Medulla oblongata (tissue), 1 donor: ENCODE data around the gene CREB3L2.
"Not testable (repeated sequence)": the region's sequence is repeated elsewhere in the genome, so short reads cannot be mapped to it uniquely, and the experiment has no call there.

ENCODE experiments used
- DNase-seq: peaks from one replicate; pipeline ENCODE4 v3.0.0-alpha.2; 2015; ENCODE audit errors: extremely low spot score

Gene CREB3L2, protein sequence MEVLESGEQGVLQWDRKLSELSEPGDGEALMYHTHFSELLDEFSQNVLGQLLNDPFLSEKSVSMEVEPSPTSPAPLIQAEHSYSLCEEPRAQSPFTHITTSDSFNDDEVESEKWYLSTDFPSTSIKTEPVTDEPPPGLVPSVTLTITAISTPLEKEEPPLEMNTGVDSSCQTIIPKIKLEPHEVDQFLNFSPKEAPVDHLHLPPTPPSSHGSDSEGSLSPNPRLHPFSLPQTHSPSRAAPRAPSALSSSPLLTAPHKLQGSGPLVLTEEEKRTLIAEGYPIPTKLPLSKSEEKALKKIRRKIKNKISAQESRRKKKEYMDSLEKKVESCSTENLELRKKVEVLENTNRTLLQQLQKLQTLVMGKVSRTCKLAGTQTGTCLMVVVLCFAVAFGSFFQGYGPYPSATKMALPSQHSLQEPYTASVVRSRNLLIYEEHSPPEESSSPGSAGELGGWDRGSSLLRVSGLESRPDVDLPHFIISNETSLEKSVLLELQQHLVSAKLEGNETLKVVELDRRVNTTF

DNA sequence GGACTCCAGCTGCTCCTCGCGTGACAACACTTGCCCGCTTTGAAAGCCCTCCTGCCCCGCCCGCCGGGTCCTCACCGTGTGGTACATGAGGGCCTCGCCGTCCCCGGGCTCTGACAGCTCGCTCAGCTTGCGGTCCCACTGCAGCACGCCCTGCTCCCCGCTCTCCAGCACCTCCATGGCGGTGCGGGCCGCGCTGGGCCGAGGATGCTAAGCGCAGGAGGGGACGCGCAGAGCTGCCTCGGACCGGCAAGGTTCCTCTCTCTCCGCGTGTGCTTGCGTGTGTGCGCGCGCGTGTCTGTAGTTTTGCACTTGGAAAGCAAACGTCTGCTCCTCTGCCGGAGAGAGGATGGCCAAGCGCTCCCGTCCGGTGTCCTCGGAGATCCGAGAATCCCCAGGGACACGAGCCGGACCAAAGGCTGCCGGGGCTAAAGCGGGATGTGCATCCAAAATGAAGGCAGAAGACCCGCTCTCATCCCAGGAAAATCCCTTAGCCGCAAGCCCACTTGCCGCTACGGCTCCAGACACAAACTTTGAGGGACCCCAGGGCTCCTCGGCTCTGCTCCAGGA, at the start of gene CREB3L2:
TSS of gene CREB3L2 (minus strand) at position 558 of the 567 bp plus-strand sequence. CDS start at position 177, 381 bp downstream.
- DNase-seq, result peak; percentile 55

DNA sequence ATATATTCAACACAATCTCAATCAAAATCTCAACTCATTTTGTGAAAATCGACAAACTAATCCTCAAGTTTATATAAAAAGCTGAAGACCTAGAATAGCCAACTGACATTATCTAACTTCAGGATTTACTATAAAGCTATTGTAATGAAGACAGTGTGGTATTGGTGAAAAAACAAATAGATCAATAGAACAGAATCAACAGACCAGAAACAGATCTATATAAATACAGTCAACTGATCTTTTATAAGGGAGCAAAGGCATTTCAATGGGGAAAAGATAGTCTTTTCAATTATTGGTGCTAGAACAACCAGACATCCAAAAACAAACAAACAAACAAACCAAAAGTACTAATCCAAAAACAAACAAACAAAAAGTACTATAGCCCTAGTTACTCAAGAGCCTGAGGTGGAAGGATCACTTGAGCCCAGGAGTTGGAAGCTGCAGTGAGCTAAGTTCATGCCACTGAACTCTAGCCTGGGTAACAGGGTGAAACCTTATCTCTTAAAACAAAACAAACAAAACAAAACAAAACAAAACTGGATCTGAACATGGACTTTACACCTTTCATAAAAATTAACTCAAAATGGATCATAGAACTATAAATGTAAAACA, 47.7 kb upstream of the CREB3L2 start:
- no peak for DNase-seq

DNA sequence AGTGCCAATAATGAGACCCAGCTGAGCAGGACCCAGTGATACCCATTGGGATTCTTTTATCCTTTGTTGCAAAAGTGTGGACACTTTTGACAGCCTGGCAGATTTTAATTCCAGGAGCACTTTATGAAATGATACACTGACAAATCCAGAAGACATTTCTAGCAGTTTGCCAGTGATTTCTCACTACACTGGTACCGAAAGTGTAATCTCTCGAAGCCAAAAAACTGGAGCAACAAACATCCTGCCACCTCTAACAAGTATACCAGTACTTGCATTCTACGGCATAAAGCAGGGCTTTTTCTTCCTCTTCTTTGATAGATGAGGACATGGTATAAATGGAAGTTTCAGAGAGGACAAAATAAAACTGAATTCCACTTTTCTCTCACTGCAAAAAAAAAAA, 46.0 kb upstream of the CREB3L2 start:
- DNase-seq, result no peak

DNA sequence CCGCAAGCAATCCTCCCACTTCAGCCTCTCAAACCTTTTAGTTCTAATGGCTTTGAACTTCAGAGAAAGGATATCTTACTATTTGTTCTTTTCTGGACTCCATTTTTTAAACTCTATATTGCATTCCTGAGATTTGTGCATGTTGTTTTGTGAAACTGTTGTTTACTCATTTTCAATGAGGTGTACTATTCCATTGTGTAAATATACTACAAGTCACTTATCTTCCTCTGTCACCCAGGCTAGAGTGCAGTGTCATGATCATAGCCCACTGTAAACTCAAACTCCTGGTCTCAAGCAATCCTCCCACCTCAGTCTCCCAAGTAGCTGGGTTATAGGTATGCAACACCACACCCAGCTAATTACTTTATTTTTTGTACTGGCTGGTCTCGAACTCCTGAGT, 43.0 kb upstream of the CREB3L2 start:
- no peak for DNase-seq

DNA sequence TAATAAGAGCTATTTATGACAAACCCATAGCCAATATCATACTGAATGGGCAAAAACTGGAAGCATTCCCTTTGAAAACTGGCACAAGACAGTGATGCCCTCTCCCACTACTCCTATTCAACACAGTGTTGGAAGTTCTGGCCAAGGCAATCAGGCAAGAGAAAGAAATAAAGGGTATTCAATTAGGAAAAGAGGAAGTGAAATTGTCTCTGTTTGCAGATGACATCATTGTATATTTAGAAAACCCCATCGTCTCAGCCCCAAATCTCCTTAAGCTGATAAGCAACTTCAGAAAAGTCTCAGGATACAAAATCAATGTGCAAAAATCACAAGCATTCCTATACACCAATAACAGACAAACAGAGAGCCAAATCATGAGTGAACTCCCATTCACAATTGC, 38.2 kb upstream of the CREB3L2 start:
- DNase-seq, result not testable (repeated sequence)

DNA sequence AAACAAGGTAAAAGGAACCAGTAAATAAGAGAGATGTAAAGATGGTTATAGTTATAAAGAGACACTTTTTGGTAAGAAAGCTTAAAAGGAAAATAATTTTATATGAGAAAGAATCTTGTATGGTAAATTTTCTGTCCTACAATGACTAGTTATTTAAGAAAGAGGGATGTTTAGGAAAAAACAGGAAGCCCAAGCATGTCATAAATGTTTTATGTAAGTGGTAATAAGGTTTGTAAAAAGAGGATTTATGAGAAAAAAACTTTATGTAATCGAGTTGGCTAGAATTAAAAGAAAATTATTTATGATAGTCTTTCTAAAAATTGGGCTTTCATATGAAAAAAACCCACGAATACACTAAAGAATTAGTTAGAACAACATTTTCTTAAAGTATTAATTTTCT, 34.2 kb upstream of the CREB3L2 start:
- DNase-seq, result no peak

DNA sequence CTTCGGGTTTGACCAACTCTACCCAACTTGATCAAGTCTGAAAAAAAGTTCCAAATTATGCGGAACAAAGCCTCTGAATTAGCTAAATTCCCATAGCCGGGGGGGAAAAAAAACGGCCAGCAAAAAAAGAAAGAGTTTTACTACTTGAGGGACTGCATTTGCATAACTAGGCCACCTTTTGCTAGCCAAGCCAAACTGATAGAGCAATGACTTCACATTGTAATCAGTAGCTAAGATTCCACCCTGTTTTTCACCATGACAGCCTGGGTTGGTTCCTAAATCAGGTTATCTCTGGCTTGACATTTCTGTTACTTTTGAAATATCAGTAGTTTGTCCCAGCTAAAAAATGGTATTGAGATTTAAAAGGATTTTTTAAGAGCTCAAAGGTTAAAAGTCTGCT, 31.4 kb upstream of the CREB3L2 start:
- DNase-seq, result no peak

DNA sequence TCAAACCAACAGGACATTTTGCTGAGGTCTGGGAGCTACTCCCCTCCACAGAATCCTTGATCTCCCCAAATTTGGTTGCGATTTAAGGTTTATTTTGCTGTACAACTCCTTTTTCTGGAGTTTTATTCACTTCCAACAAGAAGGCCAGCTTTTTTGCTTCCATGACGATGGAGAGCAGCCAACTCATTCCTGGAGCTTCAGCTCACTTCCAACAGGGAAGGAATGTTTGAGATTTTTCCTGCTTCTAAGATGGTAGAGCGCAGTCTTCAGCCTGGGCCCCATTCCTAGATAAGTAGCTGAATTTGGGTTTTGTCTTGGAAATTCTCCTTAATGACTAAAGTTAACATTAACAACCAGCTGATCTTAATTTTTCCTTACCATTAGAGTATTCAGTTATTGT, 30.9 kb upstream of the CREB3L2 start:
- no peak for DNase-seq

DNA sequence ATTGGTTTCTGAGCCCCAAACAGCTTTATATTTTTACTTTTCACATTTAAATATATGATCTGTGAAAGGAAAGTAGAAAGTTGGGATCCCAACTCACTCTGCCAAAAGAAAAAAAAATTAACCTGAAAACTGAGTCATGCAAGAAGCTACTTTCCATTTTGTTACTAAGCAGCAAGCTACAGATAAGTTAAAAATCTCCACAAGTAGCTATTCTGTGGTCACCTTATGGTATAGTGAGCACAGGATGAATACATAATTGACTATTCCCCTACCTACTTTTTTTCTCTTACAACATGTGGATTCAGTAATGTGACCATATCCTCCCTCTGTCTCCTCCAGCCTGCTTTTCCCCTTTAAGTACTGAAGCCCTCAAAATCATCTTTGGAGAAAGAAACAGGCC, 30.3 kb upstream of the CREB3L2 start:
- DNase-seq, result no peak

DNA sequence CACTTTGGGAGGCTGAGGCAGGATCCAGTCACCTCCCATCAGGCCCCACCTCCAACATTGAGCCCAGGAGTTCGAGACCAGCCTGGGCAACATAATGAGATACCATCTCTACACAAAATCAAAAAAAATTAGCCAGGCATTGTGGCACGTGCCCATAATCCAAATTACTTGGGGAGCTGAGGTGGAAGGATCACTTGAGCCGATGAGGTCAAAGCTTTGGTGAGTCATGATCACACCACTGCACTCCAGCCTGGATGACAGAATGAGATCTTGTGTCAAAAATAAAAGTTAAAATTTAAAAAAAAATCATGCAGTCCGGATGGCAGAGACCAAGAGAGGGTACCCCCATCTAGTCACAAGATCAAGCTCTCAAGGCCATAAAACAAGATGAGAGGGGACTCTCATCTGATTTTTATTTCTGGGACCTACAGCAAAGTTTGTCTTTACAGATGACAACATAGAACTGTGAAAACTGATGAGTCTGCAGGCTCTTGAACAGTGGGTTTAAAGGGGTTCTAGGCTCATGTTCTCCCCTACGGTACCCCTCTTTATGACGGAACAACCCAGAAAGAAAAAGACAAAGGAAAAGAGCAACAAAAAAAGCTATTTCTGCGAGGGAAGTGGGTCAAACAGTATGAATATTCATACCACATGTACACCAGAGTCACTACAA, 28.9 kb upstream of the CREB3L2 start:
- DNase-seq, result no peak

DNA sequence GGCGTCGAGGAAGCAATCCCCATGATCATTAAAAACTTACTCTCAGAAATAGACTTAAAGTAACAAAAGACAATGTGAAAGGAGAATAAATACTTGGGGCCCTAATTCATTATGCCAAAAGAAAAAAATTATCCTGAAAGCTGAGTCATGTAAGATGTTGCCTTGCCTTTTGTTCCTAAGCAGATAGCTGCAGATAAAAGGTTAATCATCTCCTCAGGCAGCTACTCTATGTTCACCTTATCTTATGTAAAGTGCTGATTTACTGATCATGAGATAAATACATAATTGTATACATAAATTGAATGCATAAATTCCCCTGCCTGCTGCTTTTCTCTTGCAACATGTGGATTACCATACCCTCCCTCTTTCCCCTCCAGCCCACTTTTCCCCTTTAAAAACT, 28.1 kb upstream of the CREB3L2 start:
- DNase-seq, result no peak

DNA sequence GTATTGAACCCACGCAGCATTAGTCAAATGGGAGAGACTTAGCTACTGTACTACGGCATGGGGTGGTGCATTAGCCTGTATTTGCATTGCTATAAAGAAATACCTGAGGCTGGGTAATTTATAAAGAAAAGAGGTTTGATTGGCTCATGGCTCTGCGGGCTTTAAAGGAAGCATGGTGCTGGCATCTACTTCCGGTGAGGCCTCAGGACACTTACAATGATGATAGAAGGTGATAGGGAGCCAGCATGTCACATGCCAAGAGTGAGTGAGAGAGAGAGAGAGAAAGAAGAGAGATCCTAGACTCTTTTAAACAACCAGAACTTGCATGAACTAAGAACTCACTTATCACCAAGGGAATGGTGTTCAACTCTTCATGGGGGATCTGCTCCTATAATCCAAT, 27.2 kb upstream of the CREB3L2 start:
- no peak for DNase-seq

DNA sequence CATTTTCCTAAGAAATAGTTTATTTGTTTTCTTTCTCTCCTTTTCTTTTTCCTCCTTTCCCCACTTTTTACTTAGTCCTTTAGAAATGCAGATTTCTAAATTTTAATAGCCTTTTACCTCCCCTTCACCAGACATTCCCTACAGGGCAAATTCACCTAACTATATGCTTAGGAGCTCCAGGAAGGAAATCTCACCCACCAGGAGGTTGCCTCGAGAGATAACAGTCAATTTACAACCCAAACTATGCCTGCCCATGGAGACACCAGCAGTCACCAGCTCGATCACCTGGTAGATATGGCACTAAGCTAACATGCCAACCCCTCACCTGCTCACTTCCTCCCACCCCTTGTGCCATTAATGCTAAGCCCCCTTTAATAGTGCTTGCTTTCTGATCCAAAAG, 25.2 kb upstream of the CREB3L2 start:
- DNase-seq, result no peak

DNA sequence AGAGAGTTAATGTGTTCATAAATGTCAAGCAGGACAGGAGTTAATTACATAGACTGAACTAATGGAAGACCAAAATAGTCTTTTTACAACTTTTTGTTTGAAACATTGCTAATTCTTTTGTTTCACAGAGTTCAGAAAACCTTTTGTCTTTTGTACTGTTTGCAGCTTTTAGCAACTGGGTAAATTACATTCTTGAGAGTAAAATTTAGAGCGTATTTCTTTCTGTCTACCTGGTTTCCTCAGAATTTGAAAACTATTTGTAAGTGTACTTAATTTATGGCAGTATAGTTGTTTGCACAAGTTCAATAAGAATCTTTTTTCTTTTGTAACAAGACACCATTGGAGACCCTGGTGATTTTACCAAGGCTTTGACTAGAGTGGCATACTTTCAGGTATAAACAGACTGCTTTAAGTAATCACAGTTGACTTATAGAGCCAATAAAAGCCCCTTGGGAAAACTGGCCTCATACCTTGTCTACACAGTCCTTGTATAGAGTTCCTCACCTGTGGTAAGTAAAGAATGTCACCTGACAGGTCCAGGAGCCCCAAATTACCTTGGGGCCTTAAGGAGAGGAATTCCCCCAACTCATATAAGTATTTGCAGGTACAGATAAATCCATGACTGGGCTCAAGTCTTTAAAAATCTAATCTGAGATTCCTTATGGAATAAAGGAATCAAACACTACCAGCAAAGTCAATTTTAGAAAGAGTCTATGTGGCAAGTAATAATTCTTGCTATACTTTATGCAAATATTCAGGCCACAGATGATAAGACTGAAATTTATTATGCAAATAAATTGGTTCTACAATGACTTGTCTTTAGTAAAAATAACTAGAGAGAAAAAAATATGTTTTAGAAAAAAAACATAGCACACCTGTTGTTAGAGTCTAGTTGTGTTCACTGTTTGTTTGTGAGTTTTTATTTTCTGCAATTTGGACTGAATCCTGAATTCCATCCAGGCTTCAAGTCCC, 23.6 kb upstream of the CREB3L2 start:
- no peak for DNase-seq

DNA sequence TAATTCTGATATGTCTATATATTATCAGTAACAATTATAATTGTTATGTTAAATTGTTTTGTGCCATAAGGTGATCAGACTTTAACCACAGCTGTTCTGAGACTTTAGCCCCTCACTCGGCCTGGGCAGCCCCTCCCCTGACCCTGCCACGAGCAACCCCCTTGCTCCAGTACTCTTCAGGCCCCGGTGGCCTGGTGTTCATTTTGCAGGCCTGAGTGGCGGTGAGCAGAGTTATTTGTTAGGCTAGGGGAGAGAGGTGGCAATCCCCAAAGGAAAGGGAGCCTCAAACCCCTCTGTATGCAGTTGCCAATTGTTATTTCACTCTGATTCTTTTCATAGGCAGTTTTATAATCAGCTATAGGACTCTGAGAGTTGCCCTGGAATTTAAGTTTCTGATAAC, 22.9 kb upstream of the CREB3L2 start:
- DNase-seq, result no peak

DNA sequence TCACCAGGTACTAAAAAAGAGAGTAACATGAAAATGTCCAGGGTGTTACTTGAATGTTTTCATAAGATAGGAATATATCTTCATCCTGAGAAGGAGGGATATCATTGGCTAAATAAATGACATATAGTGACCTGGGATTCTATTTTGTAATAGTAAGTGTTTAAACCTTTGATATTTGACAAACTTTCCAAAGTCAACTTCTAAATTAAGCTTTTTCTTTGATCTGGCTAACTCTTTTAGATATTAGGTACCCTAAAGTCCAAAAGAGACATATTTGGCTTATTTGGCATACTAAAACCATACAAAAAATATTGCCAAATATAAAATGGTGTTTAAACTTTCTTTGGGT, 22.4 kb upstream of the CREB3L2 start:
- no peak for DNase-seq

DNA sequence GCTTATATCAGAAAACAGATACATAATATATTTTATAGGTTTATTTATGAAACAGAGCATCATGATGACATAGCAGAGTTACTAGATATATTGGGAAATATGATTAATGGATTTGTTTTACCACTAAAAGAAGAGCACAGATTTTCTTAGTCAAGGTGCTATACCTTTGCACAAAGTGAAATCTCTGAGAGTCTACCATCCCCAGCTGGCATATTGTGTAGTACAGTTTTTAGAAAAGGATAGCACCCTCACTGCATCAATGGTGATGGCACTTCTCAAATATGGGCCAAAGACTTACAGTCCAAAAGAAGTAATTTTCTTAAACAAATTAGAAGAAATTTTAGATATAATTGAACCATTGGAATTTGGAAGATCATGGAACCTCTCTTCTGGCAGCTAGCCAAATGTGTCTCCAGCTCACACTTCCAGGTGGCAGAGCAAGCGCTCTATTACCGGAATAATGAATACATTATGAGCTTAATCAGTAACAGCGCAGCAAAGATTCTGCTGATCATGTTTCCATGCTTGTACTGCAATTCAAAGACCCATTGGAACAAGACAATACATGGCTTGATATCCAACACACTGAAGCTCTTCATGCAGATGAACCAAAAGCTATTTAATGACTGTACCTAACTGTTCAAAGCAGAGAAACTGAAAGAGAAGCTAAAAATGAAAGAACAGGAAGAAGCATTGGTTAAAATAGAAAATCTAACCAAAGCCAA, 21.9 kb upstream of the CREB3L2 start:
- no peak for DNase-seq

DNA sequence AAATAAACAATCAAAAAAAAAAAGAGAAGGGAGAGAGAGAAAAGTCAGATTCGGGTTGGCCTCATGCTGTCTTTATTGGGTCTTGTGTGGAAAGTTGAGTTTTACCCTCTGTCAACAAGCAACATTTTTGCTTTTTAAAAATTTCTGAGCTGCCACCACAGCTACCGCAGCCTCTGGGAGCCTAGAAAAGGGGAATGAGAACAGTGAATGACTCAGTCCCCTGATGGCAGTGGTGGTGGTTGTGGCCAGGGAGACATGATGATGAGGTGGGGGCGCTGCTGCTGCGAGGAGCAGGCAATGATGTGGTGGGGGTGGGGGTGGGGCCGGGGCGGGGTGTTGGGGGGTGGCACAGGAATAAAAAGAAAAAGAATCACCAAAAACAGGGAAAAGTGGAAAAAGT, 20.0 kb upstream of the CREB3L2 start:
- DNase-seq, result no peak

DNA sequence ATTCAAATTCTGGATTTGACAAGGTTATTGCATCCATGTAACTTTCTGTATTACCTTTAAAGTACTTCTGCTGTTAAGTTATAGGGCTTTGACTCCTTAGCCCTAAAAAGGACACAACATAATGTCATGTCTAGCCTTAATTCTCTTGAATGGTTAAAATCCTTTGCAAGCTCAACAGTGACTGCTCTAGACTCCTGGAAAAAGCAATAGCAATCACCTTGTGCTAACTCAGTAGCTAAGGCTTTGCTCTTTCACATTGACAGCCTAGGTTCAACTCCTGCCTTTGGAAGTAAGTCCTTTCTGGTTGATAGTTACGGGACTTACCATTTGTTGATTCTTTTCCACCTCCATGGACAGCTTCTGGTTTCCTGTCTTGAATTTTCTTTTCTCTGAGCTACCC, 16.1 kb upstream of the CREB3L2 start:
- no peak for DNase-seq

DNA sequence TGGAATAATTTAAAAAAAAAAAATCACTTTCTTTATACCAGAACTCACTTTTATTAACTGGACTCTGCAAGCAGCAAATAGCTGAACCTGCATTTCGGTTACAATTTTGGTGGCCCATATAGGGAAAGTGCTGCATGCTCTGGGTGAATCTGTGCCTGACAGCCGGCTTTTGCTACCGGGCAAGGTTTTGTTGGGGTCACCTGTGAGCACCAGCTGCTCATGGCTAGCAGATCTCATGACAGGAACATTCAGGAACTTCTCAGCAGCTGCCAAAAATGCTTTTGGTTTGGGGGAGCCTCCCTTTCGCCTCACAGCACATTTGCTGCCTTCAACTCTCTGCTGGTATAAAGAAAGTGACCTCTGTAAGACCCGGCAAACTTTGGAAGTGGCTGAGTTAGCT, 13.2 kb upstream of the CREB3L2 start:
- DNase-seq, result no peak

DNA sequence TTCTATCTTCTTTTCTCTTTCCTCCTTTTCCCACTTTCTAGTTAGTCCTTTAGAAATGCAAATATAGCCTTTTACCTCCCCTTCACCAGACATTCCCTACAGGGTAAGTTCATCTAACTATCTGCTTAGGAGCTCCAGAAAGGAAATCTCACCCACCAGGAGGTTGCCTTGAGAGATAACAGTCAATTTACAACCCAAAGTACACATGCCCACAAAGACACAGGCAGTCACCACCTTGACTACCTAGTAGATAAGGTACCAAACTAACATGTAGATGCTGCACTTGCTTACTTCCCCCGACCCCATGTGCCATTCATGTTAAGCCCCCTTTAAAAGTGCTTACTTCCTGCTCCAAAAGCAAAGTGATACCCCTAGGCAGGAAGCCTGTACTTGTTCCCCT, 12.8 kb upstream of the CREB3L2 start:
- no peak for DNase-seq
